PFSK-1 (cell line): ENCODE measurements around the gene GUF1.

ENCODE experiments used
- POLR2AphosphoS5 ChIP-seq: IDR thresholded peaks from 2 replicates; pipeline ENCODE4 v1.6.1; 2012; ENCODE audit warnings: low read depth, mild to moderate bottlenecking, control low read depth, low read length, moderate library complexity
- REST ChIP-seq, 2 experiments: IDR thresholded peaks; 2 replicates each; pipeline versions ENCODE4 v1.6.1 to v1.8.0; 2011 to 2012; ENCODE audit warnings: low read depth in 2 of 2, low read length in 2 of 2, control low read depth in 1 of 2, inconsistent platforms in 1 of 2, mild to moderate bottlenecking in 1 of 2, moderate library complexity in 1 of 2; ENCODE audit not compliant: insufficient read depth in 1 of 2
- SIN3A ChIP-seq: IDR thresholded peaks from 2 replicates; pipeline ENCODE4 v1.6.1; 2012; ENCODE audit warnings: mild to moderate bottlenecking, low read length, moderate library complexity, borderline replicate concordance; ENCODE audit not compliant: insufficient read depth
- TAF1 ChIP-seq: IDR thresholded peaks from 2 replicates; pipeline ENCODE4 v1.6.1; 2012; ENCODE audit warnings: low read length, control low read depth, borderline replicate concordance; ENCODE audit not compliant: insufficient read depth

- TF ChIP-seq POLR2AphosphoS5 = no peak
- no peak for TF ChIP-seq TAF1
- TF ChIP-seq SIN3A = no peak
- no peak for TF ChIP-seq REST (IDR thresholded peaks at IDR 0.05; ENCODE audit: insufficient read depth in 1 of 2, low read depth in 2 of 2, low read length in 2 of 2)
Observed at GRCh38 chr4:44725166-44725565, 46.9 kb downstream of the GUF1 start.
